Epithelial cell of proximal tubule (primary cell): ENCODE measurements around the gene ADAMTS14. TPM values are rescaled to one million over a fixed set of nuclear protein-coding genes. Genes with fewer than 3 reads are reported as not detected.

Experiments used
- DNase-seq: peaks from one replicate; pipeline ENCODE4 v3.0.0-alpha.2; 2011; ENCODE audit warnings: low read depth
- H3K4me3 ChIP-seq: 2 replicates; pipeline ENCODE4 v1.5.1; 2011; ENCODE audit warnings: low read depth, mild to moderate bottlenecking, low read length
- total RNA-seq: library from RNA; depleted of rRNA; stranded (reverse); fragments of >200 nt; gene quantifications from 2 replicates; pipeline ENCODE4 v1.2.3, GENCODE V29; 2015
- TF ChIP-seq, protein P1 (sequence below): conservative IDR thresholded peaks from 2 replicates; pipeline ENCODE4 v1.5.1; 2012; ENCODE audit warnings: low read depth, mild to moderate bottlenecking, low read length

Gene ADAMTS14
- total RNA-seq, 1 donor from 2014 or later, result 1.3 TPM

DNA sequence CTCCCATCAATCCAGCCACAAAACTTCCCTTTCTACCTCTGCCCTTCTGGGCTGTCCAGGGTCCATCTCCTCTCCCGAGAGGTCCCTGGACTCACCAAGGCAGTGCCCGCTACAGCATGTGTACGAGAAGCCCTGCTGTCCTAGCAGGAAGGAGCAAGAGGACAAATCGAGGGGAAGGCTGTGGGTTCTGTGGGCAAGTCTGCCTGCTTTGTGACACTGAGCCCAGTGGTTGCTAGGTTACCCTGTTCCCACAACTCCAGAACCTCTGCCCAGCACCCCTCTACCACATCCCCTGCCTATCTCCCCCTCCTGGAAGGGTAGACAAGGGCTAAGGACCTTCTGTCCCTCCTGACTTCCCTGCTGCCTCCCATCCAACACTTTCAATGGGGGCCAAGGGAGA lies 112.9 kb downstream of the ADAMTS14 start, which contains the start of gene TBATA:
Gene TBATA (minus strand): TSS at position 188 of the 400 bp plus-strand sequence. CDS start 1,998 bp downstream, outside the sequence.
- TF ChIP-seq, protein P1, sequence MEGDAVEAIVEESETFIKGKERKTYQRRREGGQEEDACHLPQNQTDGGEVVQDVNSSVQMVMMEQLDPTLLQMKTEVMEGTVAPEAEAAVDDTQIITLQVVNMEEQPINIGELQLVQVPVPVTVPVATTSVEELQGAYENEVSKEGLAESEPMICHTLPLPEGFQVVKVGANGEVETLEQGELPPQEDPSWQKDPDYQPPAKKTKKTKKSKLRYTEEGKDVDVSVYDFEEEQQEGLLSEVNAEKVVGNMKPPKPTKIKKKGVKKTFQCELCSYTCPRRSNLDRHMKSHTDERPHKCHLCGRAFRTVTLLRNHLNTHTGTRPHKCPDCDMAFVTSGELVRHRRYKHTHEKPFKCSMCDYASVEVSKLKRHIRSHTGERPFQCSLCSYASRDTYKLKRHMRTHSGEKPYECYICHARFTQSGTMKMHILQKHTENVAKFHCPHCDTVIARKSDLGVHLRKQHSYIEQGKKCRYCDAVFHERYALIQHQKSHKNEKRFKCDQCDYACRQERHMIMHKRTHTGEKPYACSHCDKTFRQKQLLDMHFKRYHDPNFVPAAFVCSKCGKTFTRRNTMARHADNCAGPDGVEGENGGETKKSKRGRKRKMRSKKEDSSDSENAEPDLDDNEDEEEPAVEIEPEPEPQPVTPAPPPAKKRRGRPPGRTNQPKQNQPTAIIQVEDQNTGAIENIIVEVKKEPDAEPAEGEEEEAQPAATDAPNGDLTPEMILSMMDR, result no peak
- no peak for DNase-seq
- no peak within 1 kb of the TSS for H3K4me3 ChIP-seq

DNA sequence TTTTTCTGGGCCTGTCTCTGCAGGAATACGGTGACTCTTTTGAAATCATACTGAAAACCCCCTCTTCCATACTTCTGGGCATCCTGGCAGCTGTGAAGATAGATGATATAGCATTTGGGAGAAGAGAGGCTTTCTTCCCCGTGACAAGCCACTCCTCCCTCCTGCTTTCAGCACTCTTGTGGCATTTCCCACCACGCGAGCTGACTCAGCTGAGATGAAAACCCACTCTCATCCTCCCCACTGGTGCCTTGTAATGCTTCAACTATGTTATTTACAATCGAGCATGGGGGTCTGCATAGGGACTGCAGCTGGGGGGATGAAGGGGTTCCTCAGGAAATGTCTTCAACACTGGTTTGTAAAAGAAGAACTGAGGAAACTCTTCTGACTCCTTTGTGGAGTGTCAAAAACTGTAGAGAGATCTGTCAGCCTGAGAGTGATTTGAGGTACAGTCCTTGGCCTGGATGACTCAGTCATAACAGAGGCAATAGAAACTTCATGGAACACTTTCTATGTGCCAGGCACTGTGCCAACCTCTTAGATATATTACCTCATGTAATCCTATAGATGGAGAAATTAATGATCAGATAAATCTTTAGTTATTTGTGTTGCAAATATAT lies 114.6 kb downstream of the ADAMTS14 start:
- no peak for DNase-seq
- no peak overlapping the region for H3K4me3 ChIP-seq
- TF ChIP-seq, protein P1, result no peak

DNA sequence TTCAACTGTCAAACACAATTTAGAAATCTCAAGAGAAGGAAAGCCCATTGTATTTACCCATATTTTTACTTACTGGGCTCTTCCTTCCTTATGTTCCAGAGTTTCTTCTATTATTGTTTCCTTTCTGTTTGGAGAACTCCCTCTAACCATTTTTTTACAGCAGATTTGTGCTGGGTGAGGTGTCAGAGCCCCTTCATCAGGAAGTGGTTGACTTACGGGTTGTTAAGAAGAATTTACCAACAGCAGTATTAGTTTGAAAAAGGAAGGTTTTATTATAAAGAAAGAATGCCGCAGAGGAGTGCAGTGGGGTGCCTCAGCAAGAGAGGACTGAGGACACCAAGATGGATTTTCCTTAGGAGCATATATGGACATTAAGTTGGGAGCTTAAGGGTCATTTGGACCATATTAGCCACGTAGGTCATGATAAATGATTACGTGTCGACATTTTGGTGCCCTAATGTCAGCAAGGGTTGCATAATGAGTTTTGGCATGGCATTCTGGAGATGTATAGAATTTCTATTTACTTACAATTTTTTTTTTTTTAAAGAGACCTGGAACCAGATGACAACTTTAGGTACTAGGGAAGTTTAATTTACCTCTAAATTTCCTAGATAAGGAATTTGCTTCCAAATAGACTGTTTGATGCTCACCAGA lies 119.2 kb downstream of the ADAMTS14 start:
- TF ChIP-seq, protein P1, result no peak
- no peak overlapping the region for H3K4me3 ChIP-seq
- DNase-seq, result no peak

DNA sequence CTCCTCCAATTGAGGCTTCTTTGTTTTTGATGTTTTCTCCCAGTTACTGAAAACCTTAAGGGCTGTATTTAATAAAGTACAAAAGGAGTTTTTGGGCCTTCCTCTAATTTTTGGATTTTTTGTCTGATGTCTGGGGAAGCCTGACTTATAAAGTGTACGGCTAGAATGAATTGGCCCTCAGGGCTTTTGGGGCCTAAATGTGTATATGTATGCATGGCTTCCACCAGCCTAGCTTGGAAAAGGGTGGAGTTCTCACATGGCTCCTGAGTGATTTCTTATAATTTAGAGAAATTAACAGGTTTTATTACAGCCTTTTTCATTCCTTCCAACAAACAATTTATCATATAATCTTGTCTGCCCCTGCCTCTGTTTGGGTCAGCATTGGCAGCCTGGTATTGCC lies 123.3 kb downstream of the ADAMTS14 start:
- no peak overlapping the region for H3K4me3 ChIP-seq
- DNase-seq, result no peak
- TF ChIP-seq, protein P1, result no peak

DNA sequence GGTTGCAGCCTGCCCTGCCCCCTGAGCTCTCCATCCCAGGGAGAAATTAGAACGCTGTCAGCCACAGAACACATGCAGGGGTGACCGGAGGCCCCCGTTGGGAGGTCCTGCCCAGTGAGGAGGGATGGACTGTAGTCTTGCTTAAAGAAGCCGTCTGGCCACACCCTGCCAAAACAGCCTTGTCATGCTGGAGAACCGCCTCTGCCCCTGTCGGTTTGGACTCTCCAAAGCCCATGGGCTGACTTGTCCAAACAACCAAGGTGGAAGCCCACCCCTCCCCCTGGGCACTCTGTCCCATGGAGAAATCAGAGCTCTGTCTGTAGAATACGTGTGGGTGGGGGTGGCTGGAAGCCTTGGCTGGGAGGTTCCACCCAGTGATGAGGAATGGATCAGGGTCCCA lies 125.5 kb downstream of the ADAMTS14 start:
- no peak overlapping the region for H3K4me3 ChIP-seq
- no peak for DNase-seq
- TF ChIP-seq, protein P1, result no peak

DNA sequence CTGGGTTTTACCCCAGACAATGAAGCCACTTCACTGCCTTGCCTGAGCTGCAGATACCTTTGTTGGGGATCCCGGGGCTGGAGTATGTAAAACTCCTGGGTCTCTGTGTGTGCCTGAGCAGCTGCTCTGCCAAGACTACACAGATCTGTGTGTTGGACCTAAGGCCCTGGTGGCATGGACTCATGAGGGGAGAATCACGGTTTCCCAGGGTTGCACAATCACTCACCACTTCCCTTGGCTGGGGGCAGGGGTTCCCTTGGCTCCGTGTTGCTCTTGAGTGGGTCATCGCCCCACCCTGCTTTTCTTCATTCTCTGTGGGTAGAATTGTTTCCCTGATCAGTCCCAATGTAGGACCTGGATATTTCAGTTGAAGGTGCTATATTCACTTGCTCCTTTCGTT lies 126.8 kb downstream of the ADAMTS14 start:
- DNase-seq, result no peak
- TF ChIP-seq, protein P1, result no peak
- no peak overlapping the region for H3K4me3 ChIP-seq

DNA sequence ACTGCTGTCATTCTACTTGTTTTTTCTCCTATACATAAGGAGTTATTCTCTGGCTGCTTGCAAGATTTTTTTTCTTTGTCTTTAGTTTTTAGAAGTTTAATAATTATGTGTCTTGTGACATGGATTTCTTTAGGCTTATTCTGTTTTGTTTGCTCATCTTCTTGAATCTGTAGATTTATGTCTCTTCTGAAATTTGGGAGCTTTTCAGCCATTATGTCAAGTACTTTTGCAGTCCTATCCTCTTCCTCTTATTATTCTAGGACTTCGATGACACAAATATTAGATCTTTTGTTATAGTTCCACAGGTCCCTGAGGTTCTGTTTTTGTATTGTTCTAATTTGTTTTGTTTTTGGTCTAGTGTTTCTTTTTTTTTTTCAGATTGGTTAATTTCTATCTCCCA lies 129.5 kb downstream of the ADAMTS14 start:
- no peak for DNase-seq
- TF ChIP-seq, protein P1, result no peak
- no peak overlapping the region for H3K4me3 ChIP-seq
